ENCODE results near the gene HOPX.

HOPX gene

GRCh38 chr4:56677711-56678110 lies 3.4 kb downstream of the HOPX start:
- TF ChIP-seq REST (IDR thresholded peaks at IDR 0.05; ENCODE audit: insufficient read depth in 1 of 2, low read depth in 2 of 2, low read length in 2 of 2) (no peak), FOXP2 (optimal IDR thresholded peaks at IDR 0.05; ENCODE audit: borderline replicate concordance, extremely low read depth, extremely low read length, insufficient read depth) (no peak), SIN3A (IDR thresholded peaks at IDR 0.05; ENCODE audit: borderline replicate concordance, insufficient read depth, low read length) (no peak), TAF1 (IDR thresholded peaks at IDR 0.05; ENCODE audit: borderline replicate concordance, insufficient read depth, low read length) (no peak), POLR2AphosphoS5 (IDR thresholded peaks at IDR 0.05; ENCODE audit: low read depth, low read length) (no peak)

- TF ChIP-seq POLR2AphosphoS5 (IDR thresholded peaks at IDR 0.05; ENCODE audit: low read depth, low read length) = no peak
- no peak for TF ChIP-seq SIN3A (IDR thresholded peaks at IDR 0.05; ENCODE audit: borderline replicate concordance, insufficient read depth, low read length)
- no peak for TF ChIP-seq TAF1 (IDR thresholded peaks at IDR 0.05; ENCODE audit: borderline replicate concordance, insufficient read depth, low read length)
- no peak for TF ChIP-seq REST (IDR thresholded peaks at IDR 0.05; ENCODE audit: insufficient read depth in 1 of 2, low read depth in 2 of 2, low read length in 2 of 2)
- no peak for TF ChIP-seq FOXP2 (optimal IDR thresholded peaks at IDR 0.05; ENCODE audit: borderline replicate concordance, extremely low read depth, extremely low read length, insufficient read depth)
Observed at GRCh38 chr4:56674984-56675383, 6.1 kb downstream of the HOPX start.

- no peak for TF ChIP-seq POLR2AphosphoS5 (IDR thresholded peaks at IDR 0.05; ENCODE audit: low read depth, low read length)
- no peak for TF ChIP-seq SIN3A (IDR thresholded peaks at IDR 0.05; ENCODE audit: borderline replicate concordance, insufficient read depth, low read length)
- no peak for TF ChIP-seq FOXP2 (optimal IDR thresholded peaks at IDR 0.05; ENCODE audit: borderline replicate concordance, extremely low read depth, extremely low read length, insufficient read depth)
- TF ChIP-seq TAF1 (IDR thresholded peaks at IDR 0.05; ENCODE audit: borderline replicate concordance, insufficient read depth, low read length) = no peak
- TF ChIP-seq REST (IDR thresholded peaks at IDR 0.05; ENCODE audit: insufficient read depth in 1 of 2, low read depth in 2 of 2, low read length in 2 of 2) = no peak
Observed at GRCh38 chr4:56671860-56672259, 9.2 kb downstream of the HOPX start.

- no peak for TF ChIP-seq REST (IDR thresholded peaks at IDR 0.05; ENCODE audit: insufficient read depth in 1 of 2, low read depth in 2 of 2, low read length in 2 of 2)
- TF ChIP-seq POLR2AphosphoS5 (IDR thresholded peaks at IDR 0.05; ENCODE audit: low read depth, low read length) = no peak
- TF ChIP-seq TAF1 (IDR thresholded peaks at IDR 0.05; ENCODE audit: borderline replicate concordance, insufficient read depth, low read length) = no peak
- TF ChIP-seq FOXP2 (optimal IDR thresholded peaks at IDR 0.05; ENCODE audit: borderline replicate concordance, extremely low read depth, extremely low read length, insufficient read depth) = no peak
- TF ChIP-seq SIN3A (IDR thresholded peaks at IDR 0.05; ENCODE audit: borderline replicate concordance, insufficient read depth, low read length) = no peak
Observed at GRCh38 chr4:56671373-56671772, 9.7 kb downstream of the HOPX start.

GRCh38 chr4:56668267-56668666 lies 12.8 kb downstream of the HOPX start:
- TF ChIP-seq REST (IDR thresholded peaks at IDR 0.05; ENCODE audit: insufficient read depth in 1 of 2, low read depth in 2 of 2, low read length in 2 of 2) = no peak
- TF ChIP-seq SIN3A (IDR thresholded peaks at IDR 0.05; ENCODE audit: borderline replicate concordance, insufficient read depth, low read length) = no peak
- TF ChIP-seq FOXP2 (optimal IDR thresholded peaks at IDR 0.05; ENCODE audit: borderline replicate concordance, extremely low read depth, extremely low read length, insufficient read depth) = no peak
